Measurements from ENCODE around the gene CNNM4.

GRCh38 chr2:96772903-96773671 is 12.4 kb downstream of the CNNM4 start:
- TF ChIP-seq, protein P1, sequence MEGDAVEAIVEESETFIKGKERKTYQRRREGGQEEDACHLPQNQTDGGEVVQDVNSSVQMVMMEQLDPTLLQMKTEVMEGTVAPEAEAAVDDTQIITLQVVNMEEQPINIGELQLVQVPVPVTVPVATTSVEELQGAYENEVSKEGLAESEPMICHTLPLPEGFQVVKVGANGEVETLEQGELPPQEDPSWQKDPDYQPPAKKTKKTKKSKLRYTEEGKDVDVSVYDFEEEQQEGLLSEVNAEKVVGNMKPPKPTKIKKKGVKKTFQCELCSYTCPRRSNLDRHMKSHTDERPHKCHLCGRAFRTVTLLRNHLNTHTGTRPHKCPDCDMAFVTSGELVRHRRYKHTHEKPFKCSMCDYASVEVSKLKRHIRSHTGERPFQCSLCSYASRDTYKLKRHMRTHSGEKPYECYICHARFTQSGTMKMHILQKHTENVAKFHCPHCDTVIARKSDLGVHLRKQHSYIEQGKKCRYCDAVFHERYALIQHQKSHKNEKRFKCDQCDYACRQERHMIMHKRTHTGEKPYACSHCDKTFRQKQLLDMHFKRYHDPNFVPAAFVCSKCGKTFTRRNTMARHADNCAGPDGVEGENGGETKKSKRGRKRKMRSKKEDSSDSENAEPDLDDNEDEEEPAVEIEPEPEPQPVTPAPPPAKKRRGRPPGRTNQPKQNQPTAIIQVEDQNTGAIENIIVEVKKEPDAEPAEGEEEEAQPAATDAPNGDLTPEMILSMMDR (conservative IDR thresholded peaks at IDR 0.05; ENCODE audit: low read length), result no peak
- no peak for TF ChIP-seq EZH2phosphoT487 (IDR thresholded peaks at IDR 0.05; ENCODE audit: borderline replicate concordance)

Measured in Loucy (cell line).